ENCODE measurements around the gene ANKRD45. TPM values are rescaled to one million over a fixed set of nuclear protein-coding genes. Genes with fewer than 3 reads are reported as not detected.

ANKRD45 gene
- total RNA-seq, 1 experiment from 2014 or later: 0.31 TPM

DNA sequence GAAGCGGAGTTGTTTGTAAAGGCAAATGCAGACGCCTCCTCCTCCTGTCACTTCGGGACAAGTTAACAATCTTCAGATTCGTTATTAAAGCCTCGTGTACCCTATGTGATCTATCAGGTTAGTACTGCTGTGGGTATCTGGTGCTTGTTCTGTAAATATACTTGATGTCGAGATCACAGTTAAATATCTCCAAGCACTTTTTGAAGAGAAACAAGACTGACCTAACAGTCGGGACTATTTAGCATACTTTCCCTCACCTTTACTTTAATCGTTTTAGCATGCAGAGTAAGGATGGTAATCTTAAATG, 45.8 kb upstream of the ANKRD45 start:
- no peak overlapping the region for H2AFZ ChIP-seq (ENCODE audit: low read length)
- WGBS (ENCODE audit: extremely low coverage, insufficient read length, low lambda C conversion rate): no CpG with 5 or more reads among the region's 8 CpGs
- H2AK5ac ChIP-seq (ENCODE audit: insufficient read length, low read length): no peak overlapping the region
- H3K4me1 ChIP-seq (ENCODE audit: insufficient read depth, low read length): no peaks in the 10 kb centered on the region
- peak overlapping the region; percentile 72 for H3K9ac ChIP-seq (ENCODE audit: extremely low read depth, insufficient read length, low read length)
- Mint-ChIP-seq H3K27ac (peak overlapping the region in 2 of 3 experiments; percentile 47 to 92; a peak in 2 of 7 replicates), H3K27me3 (ENCODE audit: low read depth) (peaks cover 35% of the 10 kb centered on the region), H3K4me1 (peaks cover 3 to 9% of the 10 kb centered on the region in 2 experiments), H3K4me3 (peak overlapping the region; percentile 96 to 99), H3K9me3 (no peaks in the 10 kb centered on the region), H3K36me3 (ENCODE audit: insufficient read depth in 1 of 3, low read depth in 3 of 3) (peaks cover 0 to 2% (median 0%) of the 10 kb centered on the region in 3 experiments; a peak in 2 of 7 replicates)
- H4K8ac ChIP-seq (replicated peaks; ENCODE audit: insufficient read length, low read depth, low read length): no peak overlapping the region
- no peak overlapping the region for H3K18ac ChIP-seq (ENCODE audit: insufficient read length, low read depth, low read length)
- H3K56ac ChIP-seq (ENCODE audit: insufficient read length, low read depth, low read length): no peak overlapping the region
- no peaks in the 10 kb centered on the region; the same call in 1 of the 2 replicates for H3K27me3 ChIP-seq (ENCODE audit: insufficient read depth, low read length)
- no peak overlapping the region for H4K91ac ChIP-seq (ENCODE audit: insufficient read length, low read depth, low read length)
- no peak overlapping the region for H4K5ac ChIP-seq (ENCODE audit: insufficient read length, low read depth, low read length)
- no peak for DNase-seq
- no peak overlapping the region for H2BK5ac ChIP-seq (ENCODE audit: insufficient read length, low read length)
- no peaks in the 10 kb centered on the region for H3K9me3 ChIP-seq (ENCODE audit: control insufficient read depth, low read depth, low read length)
- H3K23me2 ChIP-seq (ENCODE audit: insufficient read length, low read depth, low read length, poor library complexity, severe bottlenecking): no peaks in the 10 kb centered on the region
- no peak overlapping the region for H3K23ac ChIP-seq (ENCODE audit: insufficient read length, low read depth, low read length)
- peak overlapping the region; percentile 98 for H3K4me2 ChIP-seq (ENCODE audit: insufficient read depth, insufficient read length, low read length)
- H3K14ac ChIP-seq (ENCODE audit: insufficient read depth, low read length): no peak overlapping the region
- no peaks in the 10 kb centered on the region for H3K79me1 ChIP-seq (ENCODE audit: insufficient read depth, low read depth, low read length, poor library complexity, severe bottlenecking)
- H3K27ac ChIP-seq (ENCODE audit: insufficient read length, low read depth, low read length): no peak overlapping the region
- H3K4ac ChIP-seq (ENCODE audit: low read depth, low read length): no peak overlapping the region
- no peak overlapping the region for H2BK20ac ChIP-seq (ENCODE audit: low read depth, low read length, poor library complexity, severe bottlenecking)
- no peak overlapping the region for H3T11ph ChIP-seq (ENCODE audit: low read length)
- TF ChIP-seq, protein P1, sequence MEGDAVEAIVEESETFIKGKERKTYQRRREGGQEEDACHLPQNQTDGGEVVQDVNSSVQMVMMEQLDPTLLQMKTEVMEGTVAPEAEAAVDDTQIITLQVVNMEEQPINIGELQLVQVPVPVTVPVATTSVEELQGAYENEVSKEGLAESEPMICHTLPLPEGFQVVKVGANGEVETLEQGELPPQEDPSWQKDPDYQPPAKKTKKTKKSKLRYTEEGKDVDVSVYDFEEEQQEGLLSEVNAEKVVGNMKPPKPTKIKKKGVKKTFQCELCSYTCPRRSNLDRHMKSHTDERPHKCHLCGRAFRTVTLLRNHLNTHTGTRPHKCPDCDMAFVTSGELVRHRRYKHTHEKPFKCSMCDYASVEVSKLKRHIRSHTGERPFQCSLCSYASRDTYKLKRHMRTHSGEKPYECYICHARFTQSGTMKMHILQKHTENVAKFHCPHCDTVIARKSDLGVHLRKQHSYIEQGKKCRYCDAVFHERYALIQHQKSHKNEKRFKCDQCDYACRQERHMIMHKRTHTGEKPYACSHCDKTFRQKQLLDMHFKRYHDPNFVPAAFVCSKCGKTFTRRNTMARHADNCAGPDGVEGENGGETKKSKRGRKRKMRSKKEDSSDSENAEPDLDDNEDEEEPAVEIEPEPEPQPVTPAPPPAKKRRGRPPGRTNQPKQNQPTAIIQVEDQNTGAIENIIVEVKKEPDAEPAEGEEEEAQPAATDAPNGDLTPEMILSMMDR (conservative IDR thresholded peaks at IDR 0.05): no peak
- no peak overlapping the region for H2BK15ac ChIP-seq (ENCODE audit: low read depth, low read length)
- H3K79me2 ChIP-seq (ENCODE audit: insufficient read depth, low read length): peaks cover 2% of the 10 kb centered on the region; the same call in 1 of the 2 replicates
- H2BK120ac ChIP-seq (ENCODE audit: low read depth, low read length, poor library complexity, severe bottlenecking): no peak overlapping the region
- no peak overlapping the region for H2BK12ac ChIP-seq (ENCODE audit: insufficient read length, low read depth, low read length)
- no peaks in the 10 kb centered on the region for H4K20me1 ChIP-seq (ENCODE audit: control insufficient read depth, insufficient read depth, insufficient read length)

Measured in H9 (cell line).